ENCODE results near the gene MARCO. TPM values are rescaled to one million over a fixed set of nuclear protein-coding genes. Genes with fewer than 3 reads are reported as not detected.

The MARCO gene
- total and polyA plus RNA-seq, 3 donors from 2014 or later = 0.55 to 16.0 (median 0.74) TPM

DNA sequence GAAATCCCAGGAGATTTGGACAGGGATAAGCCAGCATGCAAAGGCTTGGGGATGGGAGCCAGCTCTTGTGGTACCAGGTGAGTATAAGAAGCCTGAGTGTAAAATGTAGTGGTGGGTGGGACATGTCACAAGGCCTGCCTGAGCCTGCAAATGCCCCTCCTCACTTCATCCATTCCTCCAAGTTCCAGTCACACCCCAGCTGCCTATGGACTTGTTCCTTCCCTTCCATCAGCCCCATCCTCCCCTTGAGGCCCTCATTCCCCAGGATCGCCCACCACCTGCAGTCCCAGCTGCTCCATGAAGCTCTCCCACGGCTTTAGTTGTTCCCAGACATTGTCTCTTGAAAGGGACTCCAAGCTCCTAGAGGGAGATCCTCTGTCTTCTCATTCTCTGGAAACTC lies 81.5 kb downstream of the MARCO start:
- Histone ChIP-seq H3K9me3 (no peaks in the 10 kb centered on the region), H3K36me3 (ENCODE audit: low read depth, missing control alignments) (no peaks in the 10 kb centered on the region), H3K4me1 (peaks cover under 1% of the 10 kb centered on the region), H3K27me3 (no peaks in the 10 kb centered on the region), H3K27ac (no peak overlapping the region), H3K4me3 (no peak overlapping the region)
- intact Hi-C loops (cut with DNase I; ENCODE audit: low total_unique reads) = no loop called here
- 73 to 83% methylated on average over 2 of the region's 2 CpGs for WGBS, 2 donors
- TF ChIP-seq, protein P1, sequence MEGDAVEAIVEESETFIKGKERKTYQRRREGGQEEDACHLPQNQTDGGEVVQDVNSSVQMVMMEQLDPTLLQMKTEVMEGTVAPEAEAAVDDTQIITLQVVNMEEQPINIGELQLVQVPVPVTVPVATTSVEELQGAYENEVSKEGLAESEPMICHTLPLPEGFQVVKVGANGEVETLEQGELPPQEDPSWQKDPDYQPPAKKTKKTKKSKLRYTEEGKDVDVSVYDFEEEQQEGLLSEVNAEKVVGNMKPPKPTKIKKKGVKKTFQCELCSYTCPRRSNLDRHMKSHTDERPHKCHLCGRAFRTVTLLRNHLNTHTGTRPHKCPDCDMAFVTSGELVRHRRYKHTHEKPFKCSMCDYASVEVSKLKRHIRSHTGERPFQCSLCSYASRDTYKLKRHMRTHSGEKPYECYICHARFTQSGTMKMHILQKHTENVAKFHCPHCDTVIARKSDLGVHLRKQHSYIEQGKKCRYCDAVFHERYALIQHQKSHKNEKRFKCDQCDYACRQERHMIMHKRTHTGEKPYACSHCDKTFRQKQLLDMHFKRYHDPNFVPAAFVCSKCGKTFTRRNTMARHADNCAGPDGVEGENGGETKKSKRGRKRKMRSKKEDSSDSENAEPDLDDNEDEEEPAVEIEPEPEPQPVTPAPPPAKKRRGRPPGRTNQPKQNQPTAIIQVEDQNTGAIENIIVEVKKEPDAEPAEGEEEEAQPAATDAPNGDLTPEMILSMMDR (IDR thresholded peaks at IDR 0.05) = no peak
- no peak for TF ChIP-seq POLR2A (IDR thresholded peaks at IDR 0.05)
- DNase-seq = no peak

DNA sequence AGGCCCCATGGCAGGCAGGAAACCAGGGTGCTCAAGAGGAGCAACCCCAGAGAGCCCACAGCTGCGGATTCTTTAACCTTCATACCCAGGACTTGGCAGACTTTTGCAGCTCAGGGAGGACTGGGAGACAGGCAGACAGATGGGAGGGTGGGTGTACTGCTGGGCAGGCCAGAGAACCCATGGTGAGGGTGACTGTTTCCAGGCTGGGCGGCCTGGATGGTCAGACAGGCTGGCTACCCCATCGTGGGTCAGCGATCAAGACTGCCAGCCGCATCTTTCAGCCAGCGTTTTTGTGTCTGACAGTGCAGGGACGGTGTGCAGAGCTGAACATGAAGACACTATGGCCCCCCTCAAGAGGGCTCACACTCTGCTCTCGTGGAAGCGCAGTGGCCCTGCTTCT lies 82.2 kb downstream of the MARCO start:
- intact Hi-C loops (cut with DNase I; ENCODE audit: low total_unique reads) = no loop called here
- H3K9me3 ChIP-seq = no peaks in the 10 kb centered on the region
- H3K27ac ChIP-seq = no peak overlapping the region
- WGBS, 2 donors = 88% methylated on average over 6 to 9 of the region's 9 CpGs
- no peaks in the 10 kb centered on the region for H3K27me3 ChIP-seq
- TF ChIP-seq, protein P1 (IDR thresholded peaks at IDR 0.05) = no peak
- TF ChIP-seq POLR2A (IDR thresholded peaks at IDR 0.05) = no peak
- H3K4me1 ChIP-seq = peaks cover 7% of the 10 kb centered on the region
- no peak for DNase-seq
- no peak overlapping the region for H3K4me3 ChIP-seq
- H3K36me3 ChIP-seq (ENCODE audit: low read depth, missing control alignments) = no peaks in the 10 kb centered on the region

DNA sequence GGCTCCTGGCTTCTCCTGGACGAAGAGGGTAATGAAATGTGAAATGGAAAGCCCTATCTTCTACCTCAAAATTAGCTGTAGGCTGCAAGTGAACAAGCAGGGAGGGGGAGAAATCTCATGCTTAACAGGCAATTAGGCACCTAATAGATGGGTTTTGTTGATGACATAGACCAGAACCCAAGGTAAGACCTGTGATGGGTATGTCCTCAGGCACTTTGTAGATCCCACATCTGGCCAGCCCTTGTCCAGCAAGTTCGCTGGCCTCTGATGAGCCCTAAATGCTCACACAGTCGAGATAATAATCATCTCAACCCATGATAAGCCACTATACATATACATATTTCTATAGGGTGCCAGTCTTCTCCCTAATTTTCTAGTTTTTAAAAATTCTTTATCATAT lies 82.6 kb downstream of the MARCO start:
- 82 to 86% methylated on average over 3 of the region's 3 CpGs for WGBS, 2 donors
- no peak overlapping the region for H3K4me3 ChIP-seq
- TF ChIP-seq, protein P1 (IDR thresholded peaks at IDR 0.05) = no peak
- no peak for TF ChIP-seq POLR2A (IDR thresholded peaks at IDR 0.05)
- H3K4me1 ChIP-seq = peaks cover 7% of the 10 kb centered on the region
- no peaks in the 10 kb centered on the region for H3K27me3 ChIP-seq
- H3K27ac ChIP-seq = no peak overlapping the region
- no peaks in the 10 kb centered on the region for H3K36me3 ChIP-seq (ENCODE audit: low read depth, missing control alignments)
- intact Hi-C loops (cut with DNase I; ENCODE audit: low total_unique reads) = no loop called here
- no peaks in the 10 kb centered on the region for H3K9me3 ChIP-seq
- DNase-seq = no peak

DNA sequence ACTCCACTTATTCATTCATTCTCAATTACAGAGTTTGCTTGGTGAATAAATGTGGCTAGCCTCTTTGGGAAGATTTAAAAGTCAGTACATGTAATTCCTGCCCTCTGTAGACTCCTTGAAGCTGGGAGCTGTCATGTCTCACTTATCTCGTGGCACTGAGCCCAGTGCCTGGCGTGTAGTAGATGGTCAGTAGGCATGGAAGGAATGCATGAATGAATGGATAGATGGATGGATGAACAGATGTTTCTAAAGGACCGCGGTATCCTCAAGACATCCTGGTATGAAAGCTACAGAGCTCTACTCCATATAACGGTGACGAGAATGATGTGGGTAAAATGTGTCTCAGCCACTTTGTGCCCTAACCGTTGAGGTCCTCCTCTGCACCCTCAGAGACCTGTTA lies 83.0 kb downstream of the MARCO start:
- Histone ChIP-seq H3K27ac (no peak overlapping the region), H3K4me3 (no peak overlapping the region), H3K4me1 (peaks cover 7% of the 10 kb centered on the region), H3K9me3 (no peaks in the 10 kb centered on the region), H3K36me3 (ENCODE audit: low read depth, missing control alignments) (no peaks in the 10 kb centered on the region), H3K27me3 (no peaks in the 10 kb centered on the region)
- whole genome bisulfite sequencing, 2 donors = 82 to 83% methylated on average over 7 of the region's 7 CpGs
- no peak for DNase-seq
- TF ChIP-seq, protein P1 (IDR thresholded peaks at IDR 0.05) = no peak
- no peak for TF ChIP-seq POLR2A (IDR thresholded peaks at IDR 0.05)
- intact Hi-C loops (cut with DNase I; ENCODE audit: low total_unique reads) = no loop called here

DNA sequence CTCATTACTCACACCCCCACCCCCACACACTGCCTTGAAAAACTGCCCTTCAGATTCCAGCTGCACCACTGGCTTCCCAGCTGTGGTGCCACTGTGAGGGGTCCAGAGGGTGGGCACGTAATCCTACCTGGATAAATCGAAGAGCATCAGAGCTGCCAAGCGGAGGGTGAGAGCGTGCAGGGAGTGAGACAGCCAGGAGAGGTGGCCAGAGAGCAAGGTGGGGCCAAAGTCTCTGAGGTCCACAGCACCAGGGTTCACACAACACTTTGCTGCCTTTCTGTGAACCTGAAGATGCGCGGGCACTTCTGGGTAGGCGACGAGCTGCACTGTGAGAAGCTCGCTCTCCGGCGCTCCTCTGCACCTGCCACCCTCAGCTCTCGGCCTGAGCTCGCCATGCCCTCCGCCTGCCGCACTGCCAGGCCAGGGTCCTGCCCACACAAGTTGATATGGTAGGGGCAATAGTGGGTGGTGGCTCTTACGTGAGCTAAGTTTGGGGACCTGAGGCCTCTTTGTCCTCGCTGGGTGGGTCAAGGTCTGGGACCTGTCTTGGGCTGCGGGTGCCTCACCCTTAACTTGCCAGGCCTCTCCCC lies 83.9 kb downstream of the MARCO start:
- Histone ChIP-seq H3K27me3 (peaks cover 2% of the 10 kb centered on the region), H3K4me3 (no peak overlapping the region), H3K36me3 (ENCODE audit: low read depth, missing control alignments) (no peaks in the 10 kb centered on the region), H3K4me1 (peaks cover 7% of the 10 kb centered on the region), H3K27ac (no peak overlapping the region), H3K9me3 (no peaks in the 10 kb centered on the region)
- TF ChIP-seq, protein P1 (IDR thresholded peaks at IDR 0.05) = no peak
- 86 to 90% methylated on average over 13 to 18 of the region's 18 CpGs for WGBS, 2 donors
- no peak for DNase-seq
- intact Hi-C loops (cut with DNase I; ENCODE audit: low total_unique reads) = no loop called here
